Sigmoid colon (tissue), 7 donors: ENCODE results near the gene TRIM9. TPM values are rescaled to one million over a fixed set of nuclear protein-coding genes. Genes with fewer than 3 reads are reported as not detected.
"Not testable (repeated sequence)": the region's sequence is repeated elsewhere in the genome, so short reads cannot be mapped to it uniquely, and the experiment has no call there.

ENCODE experiments used
- DNase-seq: peaks from one replicate; pipeline ENCODE4 v3.0.0-alpha.2; 2019
- H3K27ac ChIP-seq, 4 donors: fragments of 200-600 bp; sonication (generic); one replicate each; pipeline ENCODE4 v1.5.1; 2016 to 2019; ENCODE audit warnings: mild to moderate bottlenecking in 1 of 4
- H3K27me3 ChIP-seq, 3 donors: fragments of 200-600 bp; sonication (generic); one replicate each; pipeline ENCODE4 v1.5.1; 2019; ENCODE audit warnings: mild to moderate bottlenecking in 1 of 3
- H3K36me3 ChIP-seq, 4 donors: fragments of 200-600 bp; sonication (generic); one replicate each; pipeline ENCODE4 v1.5.1; 2016 to 2019
- H3K4me1 ChIP-seq, 4 donors: fragments of 200-600 bp; sonication (generic); one replicate each; pipeline ENCODE4 v1.5.1; 2017 to 2019
- H3K4me3 ChIP-seq, 4 donors: fragments of 200-600 bp; sonication (generic); one replicate each; pipeline ENCODE4 v1.5.1; 2017 to 2019; ENCODE audit warnings: mild to moderate bottlenecking in 2 of 4, moderate library complexity in 1 of 4
- H3K9me3 ChIP-seq, 4 donors: fragments of 200-600 bp in 3 of 4; sonication (generic) in 3 of 4; one replicate each; pipeline versions ENCODE4 v1.5.1 to v1.6.1; 2013 to 2019
- EP300 ChIP-seq, 4 donors: sonication (generic); formaldehyde crosslinking; IDR thresholded peaks; one replicate each; pipeline ENCODE4 v1.6.1; 2017; ENCODE audit warnings: antibody characterized with exemption in 4 of 4
- POLR2A ChIP-seq, 2 donors: fragments of 450-650 bp; IDR thresholded peaks; one replicate each; pipeline ENCODE4 v1.6.1; 2016; ENCODE audit warnings: antibody characterized with exemption in 2 of 2, mild to moderate bottlenecking in 2 of 2, moderate library complexity in 2 of 2
- POLR2AphosphoS5 ChIP-seq, 4 donors: sonication (generic); formaldehyde crosslinking; IDR thresholded peaks; one replicate each; pipeline ENCODE4 v1.6.1; 2017; ENCODE audit warnings: antibody characterized with exemption in 4 of 4
- WGBS, 2 donors: extraction: QIAGEN DNeasy Blood & Tissue Kit; methylation state at CpG; one replicate each; pipeline ENCODE4 v1.1.7; 2013; 5-methylcytosine and 5-hydroxymethylcytosine counted together
- intact Hi-C: fragments of 100-400 bp; cut with DNase I; formaldehyde crosslinking; loops from one replicate; pipeline ENCODE4 v1.15.1; 2023
- polyA plus RNA-seq, 3 donors: library from polyadenylated mRNA; stranded (reverse); fragments of 200-250 nt; gene quantifications; one replicate each; pipeline ENCODE4 v1.2.3, GENCODE V29; 2013
- total RNA-seq, 4 donors: library from RNA; depleted of rRNA; stranded (reverse); fragments of >200 nt; gene quantifications; one replicate each; pipeline ENCODE4 v1.1.0, GENCODE V29; 2016
- TF ChIP-seq, protein P1 (sequence below), 4 experiments: fragments of 450-650 bp in 3 of 4; fragments of 200-600 bp in 1 of 4; IDR thresholded peaks; one replicate each; pipeline ENCODE4 v1.5.1; 2016 to 2019; ENCODE audit warnings: antibody characterized with exemption in 4 of 4, mild to moderate bottlenecking in 3 of 4, moderate library complexity in 2 of 4
- donor health status: healthy with polysubstance abuse.
- donor health status: Bipolar disorder and iron deficiency.
- donor health status: healthy.

Gene TRIM9
- total and polyA plus RNA-seq, 7 donors = 2.4 to 21.0 (median 13.5) TPM

DNA sequence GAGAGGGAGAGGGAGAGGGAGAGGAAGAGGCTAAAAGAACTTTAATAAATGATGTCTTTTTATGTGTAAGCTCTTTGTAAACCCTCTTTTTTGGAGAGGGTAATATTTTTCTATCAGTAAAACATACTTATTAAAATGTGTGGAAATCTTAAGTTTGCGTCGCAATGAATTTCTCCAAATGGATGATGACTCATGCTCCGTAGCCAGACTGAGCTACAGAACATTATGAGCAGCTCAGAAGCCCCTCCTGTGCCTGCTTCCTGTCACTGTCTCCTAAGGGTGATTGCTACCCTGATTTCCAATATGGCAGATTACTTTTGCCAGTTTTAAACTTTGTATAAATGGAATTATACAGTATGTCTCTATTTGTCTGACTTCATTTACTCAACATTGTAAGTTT, 137.6 kb downstream of the TRIM9 start:
- peak overlapping the region in 2 of 4 donors; percentile 25 to 81 for H3K27ac ChIP-seq
- no peaks in the 10 kb centered on the region for H3K36me3 ChIP-seq
- H3K27me3 ChIP-seq = no peaks in the 10 kb centered on the region
- TF ChIP-seq POLR2A (IDR thresholded peaks at IDR 0.05) = no peak
- no peak for TF ChIP-seq EP300 (IDR thresholded peaks at IDR 0.05)
- peak in 1 of 4 donors; percentile 36 for TF ChIP-seq POLR2AphosphoS5 (IDR thresholded peaks at IDR 0.05)
- H3K9me3 ChIP-seq = no peaks in the 10 kb centered on the region
- 78 to 93% methylated on average over 3 of the region's 3 CpGs for WGBS, 2 donors
- no peak for DNase-seq
- no peak overlapping the region for H3K4me3 ChIP-seq
- intact Hi-C loops = no loop called here
- H3K4me1 ChIP-seq = peaks cover 0 to 31% (median 29%) of the 10 kb centered on the region in 4 donors

DNA sequence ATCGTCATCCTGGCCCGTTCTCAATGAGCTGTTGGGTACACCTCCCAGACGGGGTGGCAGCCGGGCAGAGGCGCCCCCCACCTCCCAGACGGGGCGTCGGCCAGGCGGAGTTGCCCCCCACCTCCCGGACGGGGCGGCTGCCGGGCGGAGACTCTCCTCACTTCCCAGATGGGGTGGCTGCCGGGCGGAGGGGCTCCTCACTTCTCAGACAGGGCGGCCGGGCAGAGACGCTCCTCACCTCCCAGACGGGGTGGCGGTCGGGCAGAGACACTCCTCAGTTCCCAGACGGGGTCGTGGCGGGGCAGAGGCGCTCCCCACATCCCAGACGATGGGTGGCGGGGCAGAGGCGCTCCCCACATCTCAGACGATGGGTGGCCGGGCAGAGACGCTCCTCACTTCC, 138.5 kb downstream of the TRIM9 start:
- H3K4me1 ChIP-seq = peaks cover 0 to 22% (median 20%) of the 10 kb centered on the region in 4 donors
- H3K27ac ChIP-seq = peak overlapping the region in 2 of 4 donors; percentile 25 to 81
- intact Hi-C loops, H3K4me3 ChIP-seq, H3K27me3 ChIP-seq, DNase-seq, H3K36me3 ChIP-seq, H3K9me3 ChIP-seq: not testable (repeated sequence)
- 80 to 91% methylated on average over 32 of the region's 32 CpGs for WGBS, 2 donors

DNA sequence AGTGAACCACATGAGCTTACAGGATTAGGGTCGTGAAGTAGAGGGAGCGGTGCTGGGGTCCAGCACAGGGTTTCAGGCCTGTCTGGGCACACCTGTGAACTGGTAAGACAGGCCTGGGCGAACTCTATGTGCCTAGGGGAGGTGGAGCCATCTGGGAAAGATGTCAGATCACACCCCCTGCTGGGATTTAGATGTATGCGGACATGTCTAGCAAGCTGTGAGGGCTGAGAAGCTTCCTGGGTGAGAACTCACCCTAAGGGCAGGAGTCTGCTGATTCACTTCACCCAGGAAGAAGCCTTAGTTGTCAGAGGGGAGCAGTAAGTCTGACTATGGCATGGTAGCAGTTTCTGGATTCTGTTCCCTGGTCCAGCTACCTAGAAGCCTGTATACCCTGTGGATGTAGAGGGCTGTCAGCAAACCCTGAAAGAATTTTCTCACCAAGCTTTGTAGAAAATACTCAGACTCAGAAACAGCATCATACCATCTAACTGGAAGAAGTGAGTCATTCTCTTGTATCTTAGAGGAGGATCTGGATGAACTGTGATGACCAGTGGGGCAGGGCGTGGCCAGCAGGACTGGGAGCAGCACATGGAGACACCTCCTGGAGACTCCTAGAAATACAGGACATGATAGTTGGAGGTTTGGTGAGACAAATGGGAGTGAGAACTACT, 139.4 kb downstream of the TRIM9 start:
- Histone ChIP-seq H3K36me3 (no peaks in the 10 kb centered on the region), H3K4me1 (peaks cover 0 to 13% (median 11%) of the 10 kb centered on the region in 4 donors), H3K27ac (peak overlapping the region in 3 of 4 donors; percentile 56 to 81 (median 73)), H3K27me3 (no peaks in the 10 kb centered on the region), H3K4me3 (no peak overlapping the region), H3K9me3 (no peaks in the 10 kb centered on the region)
- TF ChIP-seq EP300 (IDR thresholded peaks at IDR 0.05) = no peak
- TF ChIP-seq, protein P1, sequence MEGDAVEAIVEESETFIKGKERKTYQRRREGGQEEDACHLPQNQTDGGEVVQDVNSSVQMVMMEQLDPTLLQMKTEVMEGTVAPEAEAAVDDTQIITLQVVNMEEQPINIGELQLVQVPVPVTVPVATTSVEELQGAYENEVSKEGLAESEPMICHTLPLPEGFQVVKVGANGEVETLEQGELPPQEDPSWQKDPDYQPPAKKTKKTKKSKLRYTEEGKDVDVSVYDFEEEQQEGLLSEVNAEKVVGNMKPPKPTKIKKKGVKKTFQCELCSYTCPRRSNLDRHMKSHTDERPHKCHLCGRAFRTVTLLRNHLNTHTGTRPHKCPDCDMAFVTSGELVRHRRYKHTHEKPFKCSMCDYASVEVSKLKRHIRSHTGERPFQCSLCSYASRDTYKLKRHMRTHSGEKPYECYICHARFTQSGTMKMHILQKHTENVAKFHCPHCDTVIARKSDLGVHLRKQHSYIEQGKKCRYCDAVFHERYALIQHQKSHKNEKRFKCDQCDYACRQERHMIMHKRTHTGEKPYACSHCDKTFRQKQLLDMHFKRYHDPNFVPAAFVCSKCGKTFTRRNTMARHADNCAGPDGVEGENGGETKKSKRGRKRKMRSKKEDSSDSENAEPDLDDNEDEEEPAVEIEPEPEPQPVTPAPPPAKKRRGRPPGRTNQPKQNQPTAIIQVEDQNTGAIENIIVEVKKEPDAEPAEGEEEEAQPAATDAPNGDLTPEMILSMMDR (IDR thresholded peaks at IDR 0.05) = peak in 3 of 4 experiments; percentile 18 to 34 (median 23)
- peak in 1 of 4 donors; percentile 20 for TF ChIP-seq POLR2AphosphoS5 (IDR thresholded peaks at IDR 0.05)
- 65 to 82% methylated on average over 5 of the region's 5 CpGs for WGBS, 2 donors
- intact Hi-C loops = loop anchor here (1.0 to 2.0 kb wide), 2 partner anchors 139 to 264 kb away; partner anchors contain the start of gene TRIM9
- peak; percentile 85 for DNase-seq

DNA sequence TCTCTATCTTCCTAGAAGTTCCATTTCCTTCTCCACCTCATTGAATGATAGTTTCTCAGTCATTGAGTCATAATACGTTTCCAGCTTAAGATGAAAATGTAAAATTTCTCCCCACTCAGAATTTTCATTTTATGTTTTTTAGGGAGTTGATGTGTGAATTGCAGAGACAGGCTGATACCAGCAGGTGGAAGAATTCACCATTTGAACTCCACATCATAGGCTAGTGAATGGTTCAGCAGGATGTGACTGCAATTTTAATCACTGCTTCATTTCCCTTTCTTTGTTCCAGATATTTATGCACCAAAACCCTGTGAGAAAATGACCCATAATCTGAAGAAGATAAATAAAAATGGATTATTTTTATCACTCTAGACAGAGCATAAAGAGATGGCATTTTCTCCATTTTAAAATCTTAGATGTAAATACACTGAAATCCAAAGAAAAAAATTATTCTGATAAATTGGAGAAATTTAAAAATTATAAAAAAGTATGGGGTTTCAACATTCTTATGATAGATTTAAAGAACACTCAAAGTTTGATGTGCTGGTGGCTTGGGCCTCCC, 140.0 kb downstream of the TRIM9 start:
- H3K4me1 ChIP-seq = peaks cover 0 to 12% (median 10%) of the 10 kb centered on the region in 4 donors
- DNase-seq = no peak
- H3K27me3 ChIP-seq = no peaks in the 10 kb centered on the region
- no peak overlapping the region for H3K4me3 ChIP-seq
- 16 to 32% methylated on average over 1 of the region's 1 CpG for WGBS, 2 donors
- intact Hi-C loops = loop anchor here (1.0 to 2.0 kb wide), 2 partner anchors 140 to 264 kb away; partner anchors contain the start of gene TRIM9
- peak overlapping the region in 3 of 4 donors; percentile 56 to 81 (median 73) for H3K27ac ChIP-seq
- TF ChIP-seq EP300 (IDR thresholded peaks at IDR 0.05) = no peak
- TF ChIP-seq, protein P1 (IDR thresholded peaks at IDR 0.05) = peak; percentile 74 to 84 (median 79)
- H3K36me3 ChIP-seq = no peaks in the 10 kb centered on the region
- H3K9me3 ChIP-seq = no peaks in the 10 kb centered on the region

DNA sequence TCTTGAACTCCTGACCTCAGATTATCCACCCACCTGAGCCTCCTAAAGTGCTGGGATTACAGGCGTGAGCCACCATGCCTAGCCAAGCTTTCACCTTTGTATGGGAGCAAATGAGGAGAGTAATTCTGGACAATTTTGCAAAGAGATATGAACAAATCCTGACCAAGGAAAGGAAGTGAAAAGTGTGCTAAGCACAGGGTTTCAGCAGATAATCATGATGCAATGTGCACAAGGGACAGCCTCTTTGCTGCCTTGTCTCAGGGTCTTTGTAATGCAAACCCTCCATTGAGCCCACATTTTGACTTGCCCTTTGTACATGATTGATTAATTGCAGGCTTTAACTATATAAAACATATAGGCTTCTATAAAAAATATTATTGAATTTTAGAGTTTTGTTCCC, 141.4 kb downstream of the TRIM9 start:
- Histone ChIP-seq H3K36me3 (no peaks in the 10 kb centered on the region), H3K27me3 (no peaks in the 10 kb centered on the region), H3K4me3 (no peak overlapping the region), H3K4me1 (peaks cover 0 to 12% (median 10%) of the 10 kb centered on the region in 4 donors), H3K9me3 (no peaks in the 10 kb centered on the region), H3K27ac (no peak overlapping the region)
- TF ChIP-seq EP300 (IDR thresholded peaks at IDR 0.05) (no peak), POLR2A (IDR thresholded peaks at IDR 0.05) (no peak), POLR2AphosphoS5 (IDR thresholded peaks at IDR 0.05) (no peak)
- TF ChIP-seq, protein P1 (IDR thresholded peaks at IDR 0.05) = no peak
- intact Hi-C loops = no loop called here
- no peak for DNase-seq
- 86 to 91% methylated on average over 1 of the region's 1 CpG for WGBS, 2 donors
